A549 treated with AZD2906 at 1 μM for 4 hours (cell line): ENCODE data around the gene CHRFAM7A. TPM values are rescaled to one million over a fixed set of nuclear protein-coding genes. Genes with fewer than 3 reads are reported as not detected.

Experiments used
- total RNA-seq: library from RNA; stranded (reverse); fragments of 200-300 nt; extraction: Qiagen RNA extraction; gene quantifications from 5 replicates; pipeline ENCODE4 v1.2.3, GENCODE V29; 2022

CHRFAM7A gene
- total RNA-seq, result 4.4 to 7.5 TPM (median 6.5 TPM) in 5 replicates

DNA sequence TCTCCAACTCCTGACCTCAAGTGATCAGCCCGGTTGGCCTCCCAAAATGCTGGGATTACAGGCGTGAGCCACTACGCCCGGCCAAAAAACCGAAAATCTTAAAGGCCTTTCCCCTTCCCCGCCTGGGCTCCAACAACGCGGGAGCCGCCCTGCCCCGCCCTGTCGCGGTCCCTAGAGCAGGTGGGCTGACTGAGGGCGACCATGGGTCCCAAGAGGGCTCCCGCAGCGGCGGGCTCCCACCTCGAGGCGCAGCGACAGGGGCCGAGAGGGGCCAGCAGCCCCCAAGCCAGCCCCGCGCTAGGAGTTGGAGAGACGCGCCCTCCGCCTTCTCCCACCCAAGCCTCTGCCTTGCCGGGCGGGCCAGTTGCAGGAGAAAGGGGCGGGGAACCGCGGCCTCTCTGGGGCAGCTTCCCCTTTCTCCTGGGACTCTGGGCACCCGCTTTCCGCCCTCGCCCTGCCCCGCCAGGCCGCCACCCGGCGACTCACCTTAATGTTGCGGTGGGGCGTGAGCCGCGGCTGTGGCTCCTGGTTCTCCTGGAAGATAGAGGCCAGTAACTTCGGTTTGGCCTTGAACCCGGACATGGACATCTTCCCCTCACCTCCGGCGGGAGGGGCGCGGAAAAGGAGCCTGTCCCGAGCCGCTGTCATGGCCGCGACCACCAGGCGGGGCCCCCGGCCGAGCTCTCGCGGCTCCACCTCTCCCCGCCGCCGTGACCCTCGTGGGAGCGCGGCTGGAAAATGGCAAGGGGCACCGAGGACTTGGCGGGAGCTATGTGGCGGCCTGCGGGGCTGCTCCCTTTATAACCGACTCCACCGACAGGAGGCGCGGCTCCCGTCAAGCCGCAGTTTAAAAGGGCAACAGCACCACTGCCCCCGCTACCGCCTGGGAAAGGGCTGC, at the start of gene CHRFAM7A:
Gene CHRFAM7A (minus strand): TSS at position 775 of the 898 bp plus-strand sequence. CDS start 10,189 bp downstream, outside the sequence.

GRCh38 chr15:30414160-30414559, 20.8 kb upstream of the CHRFAM7A start, which contains the start of gene GOLGA8R:
GOLGA8R (minus strand) TSS chr15:30414260; CDS start chr15:30414162, 98 bp downstream.

Other genes starting within 250 kb of the CHRFAM7A start
- 0.14 to 0.34 TPM (median 0.21 TPM) in 5 replicates for gene GOLGA8R, start 20.7 kb upstream of the CHRFAM7A start, total RNA-seq
- gene GOLGA8Q, start 158.5 kb upstream of the CHRFAM7A start, total RNA-seq, result 0.10 to 0.16 TPM (median 0.11 TPM) in 3 of 5 replicates, not detected in the others
- 1.9 to 3.4 TPM (median 2.5 TPM) in 5 replicates for gene GOLGA8H, start 210.5 kb upstream of the CHRFAM7A start, total RNA-seq